CD14-positive monocyte (primary cell): ENCODE measurements around the gene DHODH. TPM values are rescaled to one million over a fixed set of nuclear protein-coding genes. Genes with fewer than 3 reads are reported as not detected.

Source experiments
- DNase-seq, 3 donors: peaks; one replicate each; pipeline ENCODE4 v3.0.0-alpha.2; 2011 to 2022
- H2AFZ ChIP-seq: 2 replicates; pipeline ENCODE4 v1.6.0; 2012; ENCODE audit warnings: mild to moderate bottlenecking, low read depth, low read length, inconsistent platforms; ENCODE audit not compliant: insufficient read depth, poor library complexity, severe bottlenecking
- H3K27ac ChIP-seq, 2 donors: 1 replicate in 1 of 2; 2 replicates in 1 of 2; pipeline ENCODE4 v1.5.1; 2012 to 2013; ENCODE audit warnings: low read length in 2 of 2, control low read depth in 1 of 2, inconsistent platforms in 1 of 2, low read depth in 1 of 2, mild to moderate bottlenecking in 1 of 2
- H3K27me3 ChIP-seq, 2 donors: one replicate each; pipeline versions ENCODE4 v1.6.0 to v1.6.1; 2011 to 2013; ENCODE audit warnings: low read length in 2 of 2; ENCODE audit not compliant: control insufficient read depth in 2 of 2, insufficient read depth in 2 of 2
- H3K36me3 ChIP-seq, 2 donors: replicated peaks in 1 of 2; 1 replicate in 1 of 2; 2 replicates in 1 of 2; pipeline versions ENCODE4 v1.5.1 to v1.6.1; 2012 to 2013; ENCODE audit warnings: low read length in 2 of 2, control low read depth in 1 of 2, inconsistent platforms in 1 of 2, mild to moderate bottlenecking in 1 of 2; ENCODE audit not compliant: insufficient read depth in 2 of 2, control insufficient read depth in 1 of 2
- H3K4me1 ChIP-seq, 2 donors: 1 replicate in 1 of 2; 2 replicates in 1 of 2; pipeline versions ENCODE4 v1.5.1 to v1.6.1; 2012 to 2013; ENCODE audit warnings: low read length in 2 of 2, control low read depth in 1 of 2, inconsistent platforms in 1 of 2, mild to moderate bottlenecking in 1 of 2, moderate library complexity in 1 of 2; ENCODE audit not compliant: insufficient read depth in 2 of 2, control insufficient read depth in 1 of 2
- H3K4me2 ChIP-seq: replicated peaks from 2 replicates; pipeline ENCODE3; 2012; ENCODE audit warnings: low read length, moderate library complexity, mild to moderate bottlenecking; ENCODE audit not compliant: poor library complexity, severe bottlenecking; ENCODE audit errors: extremely low read depth
- H3K4me3 ChIP-seq, 3 experiments: fragments of 200-600 bp in 1 of 3; sonication (generic) in 1 of 3; replicated peaks in 1 of 3; 1 replicate in 2 of 3; 2 replicates in 1 of 3; pipeline ENCODE4 v1.5.1; 2011 to 2013; ENCODE audit warnings: low read length in 3 of 3, mild to moderate bottlenecking in 3 of 3, control low read depth in 2 of 3, low read depth in 2 of 3, inconsistent platforms in 1 of 3, moderate library complexity in 1 of 3
- H3K79me2 ChIP-seq: 2 replicates; pipeline ENCODE4 v1.6.0; 2012; ENCODE audit warnings: mild to moderate bottlenecking, control low read depth, inconsistent platforms, low read length, moderate library complexity; ENCODE audit not compliant: insufficient read depth
- H3K9ac ChIP-seq: 2 replicates; pipeline ENCODE4 v1.6.0; 2017; ENCODE audit warnings: low read length, mild to moderate bottlenecking; ENCODE audit not compliant: insufficient read depth, poor library complexity, severe bottlenecking
- H3K9me3 ChIP-seq, 2 donors: replicated peaks in 1 of 2; 1 replicate in 1 of 2; 2 replicates in 1 of 2; pipeline versions ENCODE4 v1.5.1 to v1.6.1; 2012 to 2013; ENCODE audit warnings: low read length in 2 of 2, control low read depth in 1 of 2; ENCODE audit not compliant: control insufficient read depth in 1 of 2, insufficient read depth in 1 of 2
- H4K20me1 ChIP-seq: 2 replicates; pipeline ENCODE4 v1.6.0; 2012; ENCODE audit warnings: mild to moderate bottlenecking, low read length, control low read depth, moderate library complexity; ENCODE audit not compliant: insufficient read depth
- H3K27ac Mint-ChIP-seq, 7 donors: one replicate each; pipeline ENCODE4 v1.8.0; 2020; ENCODE audit warnings: mild to moderate bottlenecking in 7 of 7, mixed read lengths in 7 of 7, moderate library complexity in 6 of 7, inconsistent platforms in 2 of 7
- H3K27me3 Mint-ChIP-seq, 3 donors: one replicate each; pipeline ENCODE4 v1.8.0; 2021 to 2022; ENCODE audit warnings: low read depth in 3 of 3, mild to moderate bottlenecking in 3 of 3, mixed read lengths in 3 of 3, moderate library complexity in 3 of 3, inconsistent platforms in 1 of 3
- H3K36me3 Mint-ChIP-seq, 2 donors: one replicate each; pipeline ENCODE4 v1.8.0; 2020; ENCODE audit warnings: mixed read lengths in 2 of 2, inconsistent platforms in 1 of 2, mild to moderate bottlenecking in 1 of 2
- H3K4me1 Mint-ChIP-seq: one replicate; pipeline ENCODE4 v1.8.0; 2020; ENCODE audit warnings: mild to moderate bottlenecking, mixed read lengths
- H3K4me3 Mint-ChIP-seq, 2 donors: one replicate each; pipeline ENCODE4 v1.8.0; 2020; ENCODE audit warnings: mild to moderate bottlenecking in 2 of 2, mixed read lengths in 2 of 2, moderate library complexity in 1 of 2
- H3K9me3 Mint-ChIP-seq, 7 donors: one replicate each; pipeline ENCODE4 v1.8.0; 2020 to 2022; ENCODE audit warnings: mixed read lengths in 7 of 7, mild to moderate bottlenecking in 6 of 7, moderate library complexity in 6 of 7, inconsistent platforms in 2 of 7
- WGBS: methylation state at CpG from one replicate; pipeline ENCODE4 v1.1.5; 2013; ENCODE audit warnings: missing lambda C conversion rate; ENCODE audit not compliant: insufficient coverage; 5-methylcytosine and 5-hydroxymethylcytosine counted together
- intact Hi-C, 2 donors: fragments of 100-400 bp; cut with micrococcal nuclease; formaldehyde crosslinking; loops; one replicate each; pipeline versions ENCODE4 v1.15.0 to v1.15.1; 2023
- polyA plus RNA-seq, 3 donors: library from polyadenylated mRNA; depleted of rRNA in 1 of 3; unstranded in 2 of 3; stranded (reverse) in 1 of 3; fragments of 300-500 nt in 2 of 3; fragments of >200 nt in 1 of 3; fragmentation: Illumina TruSeq in 2 of 3; gene quantifications; 1 replicate in 2 of 3; 2 replicates in 1 of 3; pipeline ENCODE4 v1.2.3, GENCODE V29; 2012 to 2021
- TF ChIP-seq, protein P1 (sequence below): fragments of 200-600 bp; IDR thresholded peaks from one replicate; pipeline ENCODE4 v1.8.0; 2022; ENCODE audit warnings: antibody characterized with exemption, mild to moderate bottlenecking

The DHODH gene
- polyA plus RNA-seq, 3 donors: 2.2 to 3.8 (median 2.4) TPM

GRCh38 chr16:71971571-71971970, 37.0 kb upstream of the DHODH start:
- Histone ChIP-seq H3K79me2 (no peaks in the 10 kb centered on the region), H3K4me1 (no peaks in the 10 kb centered on the region), H3K4me3 (no peak overlapping the region), H3K4me2 (no peak overlapping the region), H3K27ac (no peak overlapping the region), H3K36me3 (no peaks in the 10 kb centered on the region), H3K9ac (no peak overlapping the region), H3K27me3 (no peaks in the 10 kb centered on the region), H2AFZ (no peak overlapping the region), H4K20me1 (no peaks in the 10 kb centered on the region), H3K9me3 (no peaks in the 10 kb centered on the region)
- H3K9me3 Mint-ChIP-seq: peaks cover 0 to 4% (median 0%) of the 10 kb centered on the region in 7 donors
- DNase-seq: no peak
- 92% methylated on average over 2 of the region's 4 CpGs for WGBS
- TF ChIP-seq, protein P1, sequence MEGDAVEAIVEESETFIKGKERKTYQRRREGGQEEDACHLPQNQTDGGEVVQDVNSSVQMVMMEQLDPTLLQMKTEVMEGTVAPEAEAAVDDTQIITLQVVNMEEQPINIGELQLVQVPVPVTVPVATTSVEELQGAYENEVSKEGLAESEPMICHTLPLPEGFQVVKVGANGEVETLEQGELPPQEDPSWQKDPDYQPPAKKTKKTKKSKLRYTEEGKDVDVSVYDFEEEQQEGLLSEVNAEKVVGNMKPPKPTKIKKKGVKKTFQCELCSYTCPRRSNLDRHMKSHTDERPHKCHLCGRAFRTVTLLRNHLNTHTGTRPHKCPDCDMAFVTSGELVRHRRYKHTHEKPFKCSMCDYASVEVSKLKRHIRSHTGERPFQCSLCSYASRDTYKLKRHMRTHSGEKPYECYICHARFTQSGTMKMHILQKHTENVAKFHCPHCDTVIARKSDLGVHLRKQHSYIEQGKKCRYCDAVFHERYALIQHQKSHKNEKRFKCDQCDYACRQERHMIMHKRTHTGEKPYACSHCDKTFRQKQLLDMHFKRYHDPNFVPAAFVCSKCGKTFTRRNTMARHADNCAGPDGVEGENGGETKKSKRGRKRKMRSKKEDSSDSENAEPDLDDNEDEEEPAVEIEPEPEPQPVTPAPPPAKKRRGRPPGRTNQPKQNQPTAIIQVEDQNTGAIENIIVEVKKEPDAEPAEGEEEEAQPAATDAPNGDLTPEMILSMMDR: no peak
- no peaks in the 10 kb centered on the region for H3K4me1 Mint-ChIP-seq
- intact Hi-C loops: no loop called here
- no peak overlapping the region for H3K27ac Mint-ChIP-seq
- no peaks in the 10 kb centered on the region for H3K36me3 Mint-ChIP-seq
- no peak overlapping the region for H3K4me3 Mint-ChIP-seq
- H3K27me3 Mint-ChIP-seq: peaks cover 0 to 2% (median 0%) of the 10 kb centered on the region in 3 donors

DNA sequence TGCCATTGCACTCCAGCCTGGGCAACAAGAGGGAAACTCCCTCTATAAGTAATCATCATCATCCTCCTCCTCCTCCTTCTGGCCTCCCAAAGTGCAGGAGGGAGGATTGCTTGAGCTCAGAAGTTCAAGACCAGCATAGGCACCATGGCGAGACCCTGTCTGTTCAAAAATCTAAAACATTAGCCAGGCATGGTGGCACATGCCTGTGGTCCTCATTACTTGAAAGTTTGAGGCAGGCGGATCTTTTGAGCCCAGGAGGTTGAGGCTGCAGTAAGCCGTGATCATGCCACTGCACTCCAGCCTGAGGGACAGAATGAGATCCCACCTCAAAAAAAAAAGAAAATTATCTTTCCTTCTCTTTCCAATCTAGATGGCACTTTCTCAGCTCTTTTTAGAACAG, 36.2 kb upstream of the DHODH start:
- Histone ChIP-seq H3K36me3 (no peaks in the 10 kb centered on the region), H3K9me3 (no peaks in the 10 kb centered on the region), H3K4me1 (no peaks in the 10 kb centered on the region), H2AFZ (no peak overlapping the region), H3K27ac (no peak overlapping the region), H3K4me3 (no peak overlapping the region), H3K79me2 (no peaks in the 10 kb centered on the region), H3K27me3 (no peaks in the 10 kb centered on the region), H4K20me1 (no peaks in the 10 kb centered on the region), H3K4me2 (no peak overlapping the region), H3K9ac (no peak overlapping the region)
- Mint-ChIP-seq H3K27ac (no peak overlapping the region), H3K9me3 (peaks cover 0 to 4% (median 0%) of the 10 kb centered on the region in 7 donors), H3K4me1 (no peaks in the 10 kb centered on the region), H3K27me3 (peaks cover 0 to 2% (median 0%) of the 10 kb centered on the region in 3 donors), H3K36me3 (no peaks in the 10 kb centered on the region), H3K4me3 (no peak overlapping the region)
- TF ChIP-seq, protein P1: no peak
- no peak for DNase-seq
- intact Hi-C loops: no loop called here
- 97% methylated on average over 3 of the region's 3 CpGs for WGBS
